ENCODE data around the gene SLCO3A1.

DNA sequence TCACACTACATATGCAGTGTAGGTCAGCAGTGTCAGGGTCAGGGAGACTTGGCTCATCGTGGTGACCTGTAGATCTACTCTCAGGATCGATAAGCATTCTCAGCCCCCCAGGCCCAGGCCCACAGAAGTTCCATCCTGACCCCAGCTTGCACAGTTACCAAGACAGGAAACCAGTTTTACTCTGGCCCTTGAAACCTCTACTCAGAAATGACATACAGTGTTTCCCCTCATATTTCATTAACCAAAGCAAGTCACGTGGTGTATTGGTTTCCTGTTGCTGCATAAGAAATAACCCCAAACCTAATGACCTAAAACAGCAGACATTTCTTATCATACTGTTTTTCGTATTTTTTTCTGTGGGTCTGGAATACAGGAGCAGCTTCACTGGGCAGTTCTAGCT, 242.2 kb downstream of the SLCO3A1 start:
- TF ChIP-seq, protein P1, sequence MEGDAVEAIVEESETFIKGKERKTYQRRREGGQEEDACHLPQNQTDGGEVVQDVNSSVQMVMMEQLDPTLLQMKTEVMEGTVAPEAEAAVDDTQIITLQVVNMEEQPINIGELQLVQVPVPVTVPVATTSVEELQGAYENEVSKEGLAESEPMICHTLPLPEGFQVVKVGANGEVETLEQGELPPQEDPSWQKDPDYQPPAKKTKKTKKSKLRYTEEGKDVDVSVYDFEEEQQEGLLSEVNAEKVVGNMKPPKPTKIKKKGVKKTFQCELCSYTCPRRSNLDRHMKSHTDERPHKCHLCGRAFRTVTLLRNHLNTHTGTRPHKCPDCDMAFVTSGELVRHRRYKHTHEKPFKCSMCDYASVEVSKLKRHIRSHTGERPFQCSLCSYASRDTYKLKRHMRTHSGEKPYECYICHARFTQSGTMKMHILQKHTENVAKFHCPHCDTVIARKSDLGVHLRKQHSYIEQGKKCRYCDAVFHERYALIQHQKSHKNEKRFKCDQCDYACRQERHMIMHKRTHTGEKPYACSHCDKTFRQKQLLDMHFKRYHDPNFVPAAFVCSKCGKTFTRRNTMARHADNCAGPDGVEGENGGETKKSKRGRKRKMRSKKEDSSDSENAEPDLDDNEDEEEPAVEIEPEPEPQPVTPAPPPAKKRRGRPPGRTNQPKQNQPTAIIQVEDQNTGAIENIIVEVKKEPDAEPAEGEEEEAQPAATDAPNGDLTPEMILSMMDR (IDR thresholded peaks at IDR 0.05): no peak
- no peak for TF ChIP-seq POLR2A (IDR thresholded peaks at IDR 0.05)
